HepG2 (cell line): ENCODE data around the gene PAQR3. TPM values are rescaled to one million over a fixed set of nuclear protein-coding genes. Genes with fewer than 3 reads are reported as not detected.

ENCODE experiments used
- DRAP1 ChIP-seq: IDR thresholded peaks from 2 replicates; pipeline ENCODE4 v1.6.1; 2016; ENCODE audit warnings: missing genetic modification reagents, missing compliant biosample characterization
- FOXA3 ChIP-seq: IDR thresholded peaks from 2 replicates; pipeline ENCODE4 v1.6.1; 2016; ENCODE audit warnings: missing genetic modification reagents, missing compliant biosample characterization
- GLMP ChIP-seq: sonication (generic); formaldehyde crosslinking; IDR thresholded peaks from 2 replicates; pipeline ENCODE4 v1.9.0; 2021; ENCODE audit warnings: missing genetic modification reagents, mild to moderate bottlenecking, borderline replicate concordance
- GZF1 ChIP-seq: sonication (generic); formaldehyde crosslinking; IDR thresholded peaks from 2 replicates; pipeline ENCODE4 v1.5.1; 2020; ENCODE audit warnings: mild to moderate bottlenecking, missing genetic modification reagents
- HCFC1 ChIP-seq: fragments of 150-350 bp; IDR thresholded peaks from 2 replicates; pipeline ENCODE4 v1.6.1; 2014; ENCODE audit warnings: low read depth, low read length
- HMGA1 ChIP-seq: sonication (generic); formaldehyde crosslinking; conservative IDR thresholded peaks from 2 replicates; pipeline ENCODE4 v1.4.0; 2020; ENCODE audit warnings: missing genetic modification reagents
- LRRFIP1 ChIP-seq: sonication (generic); formaldehyde crosslinking; conservative IDR thresholded peaks from 2 replicates; pipeline ENCODE4 v1.4.0; 2020; ENCODE audit warnings: missing genetic modification reagents
- RAD21 ChIP-seq: fragments of 450-650 bp; formaldehyde crosslinking; IDR thresholded peaks from 2 replicates; pipeline ENCODE4 v1.5.0; 2020; ENCODE audit warnings: mild to moderate bottlenecking
- RARG ChIP-seq: sonication (generic); formaldehyde crosslinking; IDR thresholded peaks from 2 replicates; pipeline ENCODE4 v1.4.0; 2020; ENCODE audit warnings: low read depth, mild to moderate bottlenecking, missing genetic modification reagents
- RFXAP ChIP-seq: sonication (generic); formaldehyde crosslinking; IDR thresholded peaks from 2 replicates; pipeline ENCODE4 v1.4.0; 2020; ENCODE audit warnings: missing genetic modification reagents, borderline replicate concordance
- SRSF9 ChIP-seq: fragments of 200-400 bp; formaldehyde crosslinking; IDR thresholded peaks from 2 replicates; pipeline ENCODE4 v1.6.1; 2018; ENCODE audit warnings: borderline replicate concordance, mild to moderate bottlenecking, low read depth, low read length; ENCODE audit not compliant: insufficient read depth, poor library complexity, severe bottlenecking
- THRA ChIP-seq: sonication (generic); formaldehyde crosslinking; IDR thresholded peaks from 2 replicates; pipeline ENCODE4 v1.4.0; 2020; ENCODE audit warnings: missing genetic modification reagents, borderline replicate concordance
- TMF1 ChIP-seq: sonication (generic); formaldehyde crosslinking; IDR thresholded peaks from 2 replicates; pipeline ENCODE4 v1.8.1; 2022; ENCODE audit warnings: low read depth, missing genetic modification reagents
- ZNF274 ChIP-seq: sonication (generic); formaldehyde crosslinking; IDR thresholded peaks from 2 replicates; pipeline ENCODE4 v1.5.1; 2020; ENCODE audit warnings: mild to moderate bottlenecking, missing genetic modification reagents
- ZNF407 ChIP-seq: sonication (generic); formaldehyde crosslinking; IDR thresholded peaks from one replicate; pipeline ENCODE4 v1.5.1; 2020; ENCODE audit warnings: mild to moderate bottlenecking, missing genetic modification reagents; ENCODE audit errors: not compliant biosample characterization
- ZNF430 ChIP-seq: sonication (generic); formaldehyde crosslinking; IDR thresholded peaks from 2 replicates; pipeline ENCODE4 v1.9.0; 2021; ENCODE audit warnings: mild to moderate bottlenecking, missing genetic modification reagents
- ZNF549 ChIP-seq: sonication (generic); formaldehyde crosslinking; IDR thresholded peaks from 2 replicates; pipeline ENCODE4 v1.5.0; 2020; ENCODE audit warnings: missing genetic modification reagents
- polyA plus RNA-seq, 8 experiments: library from polyadenylated mRNA; depleted of rRNA in 3 of 8; stranded (reverse) in 7 of 8; unstranded in 1 of 8; fragments of >200 nt; fragmentation: Illumina TruSeq in 4 of 8; extraction: Trizol in 4 of 8; gene quantifications; 2 replicates each; pipeline versions ENCODE4 v1.2.1 to v1.2.3, GENCODE V29; 2011 to 2016; ENCODE audit warnings: low read depth in 4 of 8, missing spikeins in 1 of 8, mixed read lengths in 1 of 8; ENCODE audit not compliant: insufficient read depth in 1 of 8
- total RNA-seq, 5 experiments: library from RNA; depleted of rRNA; stranded (reverse); fragments of >200 nt; fragmentation: Illumina TruSeq; extraction: Trizol; gene quantifications; 2 replicates each; pipeline ENCODE4 v1.2.3, GENCODE V29; 2016; ENCODE audit warnings: low read depth in 1 of 5

Gene PAQR3
- total and polyA plus RNA-seq, 2 of the 13 experiments (the other 11 are each of a cell fraction or from before 2014, with no cell fraction given): 9.9 to 13.6 TPM

- TF ChIP-seq LRRFIP1 (CRISPR knock-in tag) (no peak), RFXAP (CRISPR knock-in tag) (no peak), RARG (CRISPR knock-in tag) (no peak), ZNF407 (CRISPR knock-in tag) (no peak), ZNF430 (CRISPR knock-in tag) (no peak), ZNF549 (CRISPR knock-in tag) (no peak), THRA (CRISPR knock-in tag) (peak; percentile 65; the same call in 1 of the 2 replicates), HCFC1 (no peak), TMF1 (CRISPR knock-in tag) (no peak), FOXA3 (CRISPR knock-in tag) (peak; percentile 84), DRAP1 (CRISPR knock-in tag) (no peak), RAD21 (CRISPR knock-in tag) (no peak), ZNF274 (CRISPR knock-in tag) (no peak), GLMP (CRISPR knock-in tag) (no peak), SRSF9 (no peak), GZF1 (no peak), HMGA1 (CRISPR knock-in tag) (no peak)
Measured at GRCh38 chr4:78862314-78862737, 76.9 kb downstream of the PAQR3 start (continued).
